ENCODE data around the gene CA5A. TPM values are rescaled to one million over a fixed set of nuclear protein-coding genes. Genes with fewer than 3 reads are reported as not detected.

Gene CA5A
- total and polyA plus RNA-seq, 2 of the 13 experiments (the other 11 are each of a cell fraction or from before 2014, with no cell fraction given): 66.8 to 106 TPM

DNA sequence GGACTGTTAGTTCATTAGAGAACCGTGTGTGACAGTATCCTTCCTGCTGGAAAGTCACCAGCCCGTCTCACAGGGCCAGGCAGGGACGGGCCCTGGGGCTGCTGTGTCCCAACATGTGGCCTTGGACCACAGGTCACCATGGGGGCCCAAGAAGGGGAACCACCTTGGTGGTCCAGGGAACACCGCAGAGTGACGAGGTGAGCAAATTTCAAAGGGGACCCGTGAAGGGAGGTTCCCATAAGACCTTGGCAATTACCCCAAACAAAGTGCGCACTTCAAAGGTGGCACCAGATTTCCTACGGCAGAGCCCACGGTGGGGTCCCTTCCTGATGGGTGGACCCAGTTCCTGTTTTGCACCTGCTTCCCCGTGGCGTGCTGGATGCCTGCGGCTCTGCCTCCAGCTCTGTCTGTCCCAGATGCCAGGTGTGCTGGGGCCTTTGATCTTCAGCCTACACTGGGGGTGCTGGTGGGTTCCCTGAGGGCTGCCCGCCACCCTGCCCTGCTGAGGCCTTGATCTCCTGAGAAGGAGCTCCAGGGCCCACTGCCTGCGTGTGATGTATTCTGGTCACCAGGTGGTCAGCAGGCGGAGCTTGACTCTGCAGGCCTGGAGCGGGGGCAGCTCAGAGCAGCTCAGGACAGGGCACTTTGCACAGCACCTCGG lies 94.0 kb downstream of the CA5A start (continued):
- 0 out of 2 replicates have a peak, but pooled peaks have one; percentile 28 for TF ChIP-seq NR2C2 (CRISPR knock-in tag; IDR thresholded peaks at IDR 0.05; ENCODE audit: borderline replicate concordance)
- TF ChIP-seq ZFP36L2 (CRISPR knock-in tag; IDR thresholded peaks at IDR 0.05): no peak
- peak in 1 of 2 experiments; percentile 40; a peak in 2 of 4 replicates for TF ChIP-seq MAFK (conservative IDR thresholded peaks at IDR 0.05 in 1 of 2, IDR thresholded peaks at IDR 0.05 in 1 of 2; ENCODE audit: low read length in 2 of 2)
- no peak for TF ChIP-seq NFIC (IDR thresholded peaks at IDR 0.05; ENCODE audit: low read length)
- peak; percentile 62 for TF ChIP-seq TEAD3 (CRISPR knock-in tag; optimal IDR thresholded peaks at IDR 0.05; ENCODE audit: borderline replicate concordance)
- 0 out of 2 replicates have a peak, but pooled peaks have one; percentile 36 for TF ChIP-seq HHEX (CRISPR knock-in tag; IDR thresholded peaks at IDR 0.05)
- no peak for TF ChIP-seq TSC22D2 (CRISPR knock-in tag; IDR thresholded peaks at IDR 0.05; ENCODE audit: borderline replicate concordance)
- TF ChIP-seq ZNF543 (CRISPR knock-in tag; IDR thresholded peaks at IDR 0.05): peak; percentile 1; the same call in 1 of the 2 replicates
- no peak; the same call in 1 of the 2 replicates for TF ChIP-seq WIZ (CRISPR knock-in tag; IDR thresholded peaks at IDR 0.05)
- TF ChIP-seq FLYWCH1 (CRISPR knock-in tag; IDR thresholded peaks at IDR 0.05): no peak
- no peak for TF ChIP-seq ZNF597 (CRISPR knock-in tag; IDR thresholded peaks at IDR 0.05)
- TF ChIP-seq SNAI1 (CRISPR knock-in tag; IDR thresholded peaks at IDR 0.05; ENCODE audit: borderline replicate concordance): peak; percentile 89; the same call in 1 of the 2 replicates
- no peak for TF ChIP-seq HMG20A (CRISPR knock-in tag; IDR thresholded peaks at IDR 0.05; ENCODE audit: borderline replicate concordance)
- TF ChIP-seq ZNF484 (CRISPR knock-in tag; IDR thresholded peaks at IDR 0.05; ENCODE audit: borderline replicate concordance, low read depth): 0 out of 2 replicates have a peak, but pooled peaks have one; percentile 46
- no peak for TF ChIP-seq ZBTB1 (CRISPR knock-in tag; IDR thresholded peaks at IDR 0.05; ENCODE audit: borderline replicate concordance)
- TF ChIP-seq ZBTB39 (CRISPR knock-in tag; IDR thresholded peaks at IDR 0.05): no peak
- TF ChIP-seq ZNF335 (CRISPR knock-in tag; IDR thresholded peaks at IDR 0.05): no peak
- TF ChIP-seq ZNF788 (CRISPR knock-in tag; IDR thresholded peaks at IDR 0.05; ENCODE audit: borderline replicate concordance): peak; percentile 58; the same call in 1 of the 2 replicates
- TF ChIP-seq, protein P1, sequence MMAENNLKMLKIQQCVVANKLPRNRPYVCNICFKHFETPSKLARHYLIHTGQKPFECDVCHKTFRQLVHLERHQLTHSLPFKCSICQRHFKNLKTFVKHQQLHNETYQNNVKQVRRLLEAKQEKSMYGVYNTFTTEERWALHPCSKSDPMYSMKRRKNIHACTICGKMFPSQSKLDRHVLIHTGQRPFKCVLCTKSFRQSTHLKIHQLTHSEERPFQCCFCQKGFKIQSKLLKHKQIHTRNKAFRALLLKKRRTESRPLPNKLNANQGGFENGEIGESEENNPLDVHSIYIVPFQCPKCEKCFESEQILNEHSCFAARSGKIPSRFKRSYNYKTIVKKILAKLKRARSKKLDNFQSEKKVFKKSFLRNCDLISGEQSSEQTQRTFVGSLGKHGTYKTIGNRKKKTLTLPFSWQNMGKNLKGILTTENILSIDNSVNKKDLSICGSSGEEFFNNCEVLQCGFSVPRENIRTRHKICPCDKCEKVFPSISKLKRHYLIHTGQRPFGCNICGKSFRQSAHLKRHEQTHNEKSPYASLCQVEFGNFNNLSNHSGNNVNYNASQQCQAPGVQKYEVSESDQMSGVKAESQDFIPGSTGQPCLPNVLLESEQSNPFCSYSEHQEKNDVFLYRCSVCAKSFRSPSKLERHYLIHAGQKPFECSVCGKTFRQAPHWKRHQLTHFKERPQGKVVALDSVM (CRISPR knock-in tag; IDR thresholded peaks at IDR 0.05): no peak
- peak; percentile 72; the same call in 1 of the 2 replicates for TF ChIP-seq THRA (CRISPR knock-in tag; IDR thresholded peaks at IDR 0.05; ENCODE audit: borderline replicate concordance)
- TF ChIP-seq ZNF772 (CRISPR knock-in tag; IDR thresholded peaks at IDR 0.05): peak; percentile 71
- TF ChIP-seq ZSCAN29 (CRISPR knock-in tag; conservative IDR thresholded peaks at IDR 0.05): no peak
- TF ChIP-seq ZNF33B (CRISPR knock-in tag; IDR thresholded peaks at IDR 0.05): 0 out of 2 replicates have a peak, but pooled peaks have one; percentile 22
- TF ChIP-seq ZNF17 (CRISPR knock-in tag; IDR thresholded peaks at IDR 0.05): no peak
